Measurements from ENCODE around the gene SORCS2. TPM values are rescaled to one million over a fixed set of nuclear protein-coding genes. Genes with fewer than 3 reads are reported as not detected.

Gene SORCS2
- total and polyA plus RNA-seq, 2 of the 4 experiments (the other 2 are of a cell fraction), result 0.36 to 0.62 TPM

DNA sequence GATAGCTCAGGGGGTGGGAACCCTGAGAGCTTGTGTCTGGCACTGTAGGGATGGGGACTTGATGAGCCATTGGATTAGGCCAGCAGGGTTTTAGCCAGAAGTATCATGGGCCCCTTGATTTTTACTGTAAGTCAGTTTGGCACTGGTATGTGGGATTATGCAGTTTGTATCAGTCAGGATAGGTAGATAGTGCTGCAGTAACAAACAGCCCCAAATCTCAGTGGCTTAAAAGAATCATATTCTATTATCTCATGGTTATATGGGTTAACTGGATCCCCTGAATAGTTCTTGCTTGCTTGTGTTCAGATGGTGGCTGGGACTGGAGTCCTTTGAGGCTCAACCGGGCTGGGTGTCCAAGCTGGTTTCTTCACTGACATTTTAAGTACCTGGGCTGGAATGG is 56.5 kb downstream of the SORCS2 start:
- Histone ChIP-seq H3K27ac (ENCODE audit: insufficient read depth, low read length) (no peak overlapping the region), H2BK20ac (ENCODE audit: low read depth, low read length) (no peak overlapping the region), H2AK5ac (ENCODE audit: low read depth, low read length) (no peak overlapping the region), H2AK9ac (replicated peaks; ENCODE audit: low read depth, low read length, poor library complexity) (no peak overlapping the region), H2AFZ (replicated peaks; ENCODE audit: low read length, poor library complexity) (no peak overlapping the region), H3K4me1 (ENCODE audit: control insufficient read depth, insufficient read depth, low read length) (no peaks in the 10 kb centered on the region), H3K79me1 (ENCODE audit: low read depth in 1 of 2, low read length in 2 of 2) (no peaks in the 10 kb centered on the region), H3K9me3 (ENCODE audit: control insufficient read depth, insufficient read depth, low read length) (peaks cover 8% of the 10 kb centered on the region; the same call in 1 of the 2 replicates), H3K9me1 (ENCODE audit: insufficient read depth, low read length) (no peaks in the 10 kb centered on the region), H4K8ac (ENCODE audit: low read depth in 2 of 2, low read length in 2 of 2) (no peak overlapping the region), H3K18ac (ENCODE audit: low read depth, low read length) (no peak overlapping the region), H3K36me3 (ENCODE audit: control insufficient read depth, insufficient read depth, low read length) (no peaks in the 10 kb centered on the region), H3K9ac (ENCODE audit: low read depth, low read length) (no peak overlapping the region), H3K23ac (ENCODE audit: low read depth, low read length) (no peak overlapping the region), H4K20me1 (ENCODE audit: insufficient read depth, low read length) (no peaks in the 10 kb centered on the region; the same call in 1 of the 2 replicates), H3K4ac (ENCODE audit: low read depth, low read length) (no peak overlapping the region), H2BK5ac (ENCODE audit: low read depth, low read length, poor library complexity, severe bottlenecking) (no peak overlapping the region), H3K56ac (ENCODE audit: extremely low read depth, insufficient read depth, low read length) (no peak overlapping the region), H3K14ac (replicated peaks; ENCODE audit: low read depth, low read length) (no peak overlapping the region), H3K4me2 (ENCODE audit: low read depth, low read length) (no peak overlapping the region), H3K4me3 (ENCODE audit: insufficient read depth, low read depth, low read length) (no peak overlapping the region), H2BK15ac (ENCODE audit: low read depth, low read length) (no peak overlapping the region), H2BK120ac (ENCODE audit: low read depth, low read length) (no peak overlapping the region), H4K5ac (ENCODE audit: low read depth, low read length) (no peak overlapping the region), H3K27me3 (ENCODE audit: control insufficient read depth, insufficient read depth, low read length) (peaks cover 42% of the 10 kb centered on the region), H4K91ac (ENCODE audit: insufficient read depth, low read depth, low read length) (no peak overlapping the region)
- dilution Hi-C loops (cut with HindIII; ENCODE audit: low sequenced_read_pairs, unreplicated experiment) (no loop called here), in situ Hi-C loops (cut with MboI; ENCODE audit: low sequenced_read_pairs) (no loop called here), intact Hi-C loops (cut with micrococcal nuclease) (no loop called here)
- BruUV-seq (replicated peaks), result no TSS peak
- ATAC-seq (ENCODE audit: low read depth) (no peak), DNase-seq (no peak)
- POLR2A ChIA-PET (ENCODE audit: unreplicated experiment), result no interaction called here
- no CpG with 5 or more reads among the region's 1 CpG for WGBS, 2 experiments (ENCODE audit: extremely low coverage in 2 of 2, insufficient read length in 1 of 2)
- TF ChIP-seq RFX5 (IDR thresholded peaks at IDR 0.05; ENCODE audit: low read depth, low read length), result no peak
- CTCF ChIA-PET, result no interaction called here
